NCI-H2029 (cell line): ENCODE results near the gene TBL1XR1.
"Not testable (repeated sequence)": the region's sequence is repeated elsewhere in the genome, so short reads cannot be mapped to it uniquely, and the experiment has no call there.

Experiments used
- DNase-seq: peaks from one replicate; lab custom pipeline; 2025; lab: John Stamatoyannopoulos, UW

TBL1XR1 gene

GRCh38 chr3:177181418-177181817 is 15.9 kb downstream of the TBL1XR1 start:
- DNase-seq: no peak

GRCh38 chr3:177180506-177180905 is 16.8 kb downstream of the TBL1XR1 start:
- no peak for DNase-seq

GRCh38 chr3:177179281-177180067 is 17.8 kb downstream of the TBL1XR1 start:
- no peak for DNase-seq

GRCh38 chr3:177177749-177178221 is 19.5 kb downstream of the TBL1XR1 start:
- no peak for DNase-seq

- DNase-seq: no peak
Measured at GRCh38 chr3:177174607-177175170, 22.6 kb downstream of the TBL1XR1 start.

GRCh38 chr3:177169936-177170722 is 27.2 kb downstream of the TBL1XR1 start:
- peak; percentile 47 for DNase-seq

- no peak for DNase-seq
Measured at GRCh38 chr3:177168431-177168830, 28.9 kb downstream of the TBL1XR1 start.

- no peak for DNase-seq
Measured at GRCh38 chr3:177162742-177163141, 34.5 kb downstream of the TBL1XR1 start.

GRCh38 chr3:177161603-177162002 is 35.7 kb downstream of the TBL1XR1 start:
- DNase-seq: not testable (repeated sequence)

- no peak for DNase-seq
Measured at GRCh38 chr3:177158461-177158860, 38.8 kb downstream of the TBL1XR1 start.

- no peak for DNase-seq
Measured at GRCh38 chr3:177157492-177157891, 39.8 kb downstream of the TBL1XR1 start.

- DNase-seq: no peak
Measured at GRCh38 chr3:177154733-177155132, 42.5 kb downstream of the TBL1XR1 start.

GRCh38 chr3:177150970-177151627 is 46.2 kb downstream of the TBL1XR1 start:
- DNase-seq: peak; percentile 65

- no peak for DNase-seq
Measured at GRCh38 chr3:177150218-177150916, 46.9 kb downstream of the TBL1XR1 start.

GRCh38 chr3:177149106-177149505 is 48.2 kb downstream of the TBL1XR1 start:
- no peak for DNase-seq

GRCh38 chr3:177147790-177148189 is 49.5 kb downstream of the TBL1XR1 start:
- DNase-seq: no peak

GRCh38 chr3:177146646-177147045 is 50.6 kb downstream of the TBL1XR1 start:
- DNase-seq: no peak

- no peak for DNase-seq
Measured at GRCh38 chr3:177145954-177146353, 51.3 kb downstream of the TBL1XR1 start.

- no peak for DNase-seq
Measured at GRCh38 chr3:177145381-177145780, 51.9 kb downstream of the TBL1XR1 start.

- peak; percentile 40 for DNase-seq
Measured at GRCh38 chr3:177144922-177145321, 52.4 kb downstream of the TBL1XR1 start.

- no peak for DNase-seq
Measured at GRCh38 chr3:177141899-177142646, 55.2 kb downstream of the TBL1XR1 start.
